WTC11 (cell line): ENCODE results near the gene BTN2A1. TPM values are rescaled to one million over a fixed set of nuclear protein-coding genes. Genes with fewer than 3 reads are reported as not detected.

ENCODE experiments used
- ATAC-seq: fragments of 200-7000 bp; cut with Tn5 transposase; 2 replicates; pipeline ENCODE4 v1.10.0; 2021; ENCODE audit warnings: mild to moderate bottlenecking, moderate library complexity
- CTCF ChIA-PET: fragments of 300-600 bp; sonication (Branson Sonifier 250); formaldehyde crosslinking; loops from one replicate; lab custom pipeline; 2021; ENCODE audit warnings: antibody characterized with exemption; lab: Charles Lee
- POLR2A ChIA-PET: fragments of 350-600 bp; sonication (Branson Sonifier 250); formaldehyde crosslinking; loops from one replicate; lab custom pipeline; 2021; ENCODE audit warnings: antibody characterized with exemption; lab: Charles Lee
- DNase-seq: peaks from one replicate; pipeline ENCODE4 v3.0.0; 2021; ENCODE audit warnings: low spot score
- H3K27ac Mint-ChIP-seq: 2 replicates; pipeline ENCODE4 v1.8.0; 2021; ENCODE audit warnings: mixed read lengths
- H3K27me3 Mint-ChIP-seq: 2 replicates; pipeline ENCODE4 v1.8.0; 2021; ENCODE audit warnings: low read depth, mild to moderate bottlenecking, moderate library complexity, mixed read lengths
- H3K36me3 Mint-ChIP-seq: 2 replicates; pipeline ENCODE4 v1.8.0; 2021; ENCODE audit warnings: mixed read lengths
- H3K4me1 Mint-ChIP-seq: 2 replicates; pipeline ENCODE4 v1.8.0; 2022; ENCODE audit warnings: mixed read lengths
- H3K4me3 Mint-ChIP-seq: 2 replicates; pipeline ENCODE4 v1.8.0; 2021; ENCODE audit warnings: mild to moderate bottlenecking, moderate library complexity, mixed read lengths
- H3K9me3 Mint-ChIP-seq: 2 replicates; pipeline ENCODE4 v1.8.0; 2021; ENCODE audit warnings: mixed read lengths
- AR ChIP-seq: fragments of 250-450 bp; sonication (Bioruptor Pico); IDR thresholded peaks from 2 replicates; pipeline ENCODE4 v1.9.0; 2021; ENCODE audit warnings: mild to moderate bottlenecking
- ATF2 ChIP-seq: sonication (generic); formaldehyde crosslinking; IDR thresholded peaks from 2 replicates; pipeline ENCODE4 v1.8.1; 2022; ENCODE audit warnings: low read depth, missing genetic modification reagents, borderline replicate concordance
- ATF6 ChIP-seq: sonication (generic); formaldehyde crosslinking; IDR thresholded peaks from 2 replicates; pipeline ENCODE4 v1.8.1; 2023; ENCODE audit warnings: mild to moderate bottlenecking, missing genetic modification reagents
- RELA ChIP-seq: sonication (generic); formaldehyde crosslinking; IDR thresholded peaks from 2 replicates; pipeline ENCODE4 v1.8.1; 2022; ENCODE audit warnings: missing genetic modification reagents, mild to moderate bottlenecking, borderline replicate concordance
- SP1 ChIP-seq: sonication (generic); formaldehyde crosslinking; conservative IDR thresholded peaks from 2 replicates; pipeline ENCODE4 v1.8.1; 2022; ENCODE audit warnings: missing genetic modification reagents
- TCF7 ChIP-seq: sonication (generic); formaldehyde crosslinking; IDR thresholded peaks from 2 replicates; pipeline ENCODE4 v1.8.0; 2022; ENCODE audit warnings: mild to moderate bottlenecking, low read depth, missing genetic modification reagents, moderate library complexity
- TEAD4 ChIP-seq: sonication (generic); formaldehyde crosslinking; IDR thresholded peaks from 2 replicates; pipeline ENCODE4 v1.8.0; 2022; ENCODE audit warnings: mild to moderate bottlenecking, missing genetic modification reagents
- USF1 ChIP-seq: sonication (generic); formaldehyde crosslinking; IDR thresholded peaks from 2 replicates; pipeline ENCODE4 v1.8.0; 2022; ENCODE audit warnings: mild to moderate bottlenecking, missing genetic modification reagents
- ZBTB21 ChIP-seq: sonication (generic); formaldehyde crosslinking; IDR thresholded peaks from 2 replicates; pipeline ENCODE4 v1.8.1; 2023; ENCODE audit warnings: mild to moderate bottlenecking, missing genetic modification reagents, borderline replicate concordance
- ZNF138 ChIP-seq: sonication (generic); formaldehyde crosslinking; conservative IDR thresholded peaks from 2 replicates; pipeline ENCODE4 v1.8.1; 2022; ENCODE audit warnings: mild to moderate bottlenecking, moderate library complexity, missing genetic modification reagents
- total RNA-seq: library from RNA; stranded (reverse); gene quantifications from 3 replicates; pipeline ENCODE4 v1.2.3, GENCODE V29; 2021
- TF ChIP-seq, protein P1 (sequence below): sonication (generic); formaldehyde crosslinking; IDR thresholded peaks from 2 replicates; pipeline ENCODE4 v1.8.1; 2023; ENCODE audit warnings: mild to moderate bottlenecking, missing genetic modification reagents, borderline replicate concordance

Gene BTN2A1
- total RNA-seq, 1 experiment from 2014 or later, result 9.9 TPM

DNA sequence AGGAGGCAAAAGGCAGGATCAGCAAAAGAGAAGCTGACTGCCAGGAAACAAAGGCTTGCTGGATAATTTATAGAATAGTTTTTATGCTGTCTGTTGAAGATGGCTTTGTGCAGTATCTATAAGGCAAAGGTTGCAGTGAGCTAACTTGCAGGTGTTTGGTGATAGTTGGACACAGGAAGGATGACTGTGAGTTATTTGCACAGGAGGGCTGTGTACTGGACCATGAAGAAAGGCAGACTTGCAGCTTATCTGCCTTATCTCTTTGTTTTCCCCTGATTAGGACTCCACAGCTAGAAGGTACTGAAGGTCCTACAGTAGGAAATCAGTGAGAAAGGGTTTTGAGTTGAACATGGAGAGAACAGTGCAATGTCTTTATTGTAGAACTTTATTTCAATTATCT is 44.4 kb downstream of the BTN2A1 start:
- Mint-ChIP-seq H3K4me3 (peak overlapping the region; percentile 74), H3K9me3 (no peaks in the 10 kb centered on the region), H3K36me3 (no peaks in the 10 kb centered on the region), H3K27me3 (peaks cover 66% of the 10 kb centered on the region), H3K27ac (no peak overlapping the region), H3K4me1 (peaks cover 20% of the 10 kb centered on the region)
- CTCF ChIA-PET, result interaction anchor here (0.5 to 0.9 kb wide), 2 partner anchors 94 to 160 kb away, joined by 3 read pairs; no protein-coding TSS in a partner anchor
- DNase-seq (no peak), ATAC-seq (no peak)
- POLR2A ChIA-PET, result interaction anchor here (0.7 kb wide), 1 partner anchor 16 kb away, joined by 3 read pairs; no protein-coding TSS in a partner anchor
- TF ChIP-seq ATF6 (CRISPR knock-in tag) (no peak), ZBTB21 (CRISPR knock-in tag) (no peak), ZNF138 (CRISPR knock-in tag) (no peak), SP1 (CRISPR knock-in tag) (no peak), RELA (no peak)
- TF ChIP-seq, protein P1, sequence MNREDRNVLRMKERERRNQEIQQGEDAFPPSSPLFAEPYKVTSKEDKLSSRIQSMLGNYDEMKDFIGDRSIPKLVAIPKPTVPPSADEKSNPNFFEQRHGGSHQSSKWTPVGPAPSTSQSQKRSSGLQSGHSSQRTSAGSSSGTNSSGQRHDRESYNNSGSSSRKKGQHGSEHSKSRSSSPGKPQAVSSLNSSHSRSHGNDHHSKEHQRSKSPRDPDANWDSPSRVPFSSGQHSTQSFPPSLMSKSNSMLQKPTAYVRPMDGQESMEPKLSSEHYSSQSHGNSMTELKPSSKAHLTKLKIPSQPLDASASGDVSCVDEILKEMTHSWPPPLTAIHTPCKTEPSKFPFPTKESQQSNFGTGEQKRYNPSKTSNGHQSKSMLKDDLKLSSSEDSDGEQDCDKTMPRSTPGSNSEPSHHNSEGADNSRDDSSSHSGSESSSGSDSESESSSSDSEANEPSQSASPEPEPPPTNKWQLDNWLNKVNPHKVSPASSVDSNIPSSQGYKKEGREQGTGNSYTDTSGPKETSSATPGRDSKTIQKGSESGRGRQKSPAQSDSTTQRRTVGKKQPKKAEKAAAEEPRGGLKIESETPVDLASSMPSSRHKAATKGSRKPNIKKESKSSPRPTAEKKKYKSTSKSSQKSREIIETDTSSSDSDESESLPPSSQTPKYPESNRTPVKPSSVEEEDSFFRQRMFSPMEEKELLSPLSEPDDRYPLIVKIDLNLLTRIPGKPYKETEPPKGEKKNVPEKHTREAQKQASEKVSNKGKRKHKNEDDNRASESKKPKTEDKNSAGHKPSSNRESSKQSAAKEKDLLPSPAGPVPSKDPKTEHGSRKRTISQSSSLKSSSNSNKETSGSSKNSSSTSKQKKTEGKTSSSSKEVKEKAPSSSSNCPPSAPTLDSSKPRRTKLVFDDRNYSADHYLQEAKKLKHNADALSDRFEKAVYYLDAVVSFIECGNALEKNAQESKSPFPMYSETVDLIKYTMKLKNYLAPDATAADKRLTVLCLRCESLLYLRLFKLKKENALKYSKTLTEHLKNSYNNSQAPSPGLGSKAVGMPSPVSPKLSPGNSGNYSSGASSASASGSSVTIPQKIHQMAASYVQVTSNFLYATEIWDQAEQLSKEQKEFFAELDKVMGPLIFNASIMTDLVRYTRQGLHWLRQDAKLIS, result no peak

DNA sequence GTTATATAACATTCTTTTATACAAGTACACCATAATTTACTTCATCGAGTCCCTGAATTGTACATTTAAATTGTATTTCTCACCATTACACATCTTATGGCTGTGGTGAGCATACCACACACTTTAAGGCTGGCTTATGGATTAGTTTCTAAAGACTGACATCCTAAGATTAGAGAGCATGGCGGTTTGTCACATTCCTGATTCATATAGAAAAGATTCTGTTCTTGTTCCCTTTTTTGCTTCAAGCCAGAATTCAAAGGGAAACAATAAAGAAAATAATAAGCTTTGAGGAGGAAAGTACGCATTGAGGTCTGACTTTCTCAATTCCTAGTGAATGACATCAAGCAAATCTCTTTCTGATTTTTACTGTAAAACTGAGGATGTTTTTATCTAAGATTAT is 44.9 kb downstream of the BTN2A1 start:
- no peak overlapping the region for H3K4me3 Mint-ChIP-seq
- ATAC-seq (no peak), DNase-seq (no peak)
- H3K9me3 Mint-ChIP-seq, result no peaks in the 10 kb centered on the region
- CTCF ChIA-PET, result interaction anchor here (0.9 kb wide), 1 partner anchor 93 kb away, joined by 3 read pairs; no protein-coding TSS in a partner anchor
- peaks cover 65% of the 10 kb centered on the region for H3K27me3 Mint-ChIP-seq
- H3K36me3 Mint-ChIP-seq, result no peaks in the 10 kb centered on the region
- H3K4me1 Mint-ChIP-seq, result peaks cover 20% of the 10 kb centered on the region
- no peak for TF ChIP-seq SP1 (CRISPR knock-in tag)
- TF ChIP-seq ATF2 (CRISPR knock-in tag), result no peak
- no peak for TF ChIP-seq TEAD4 (CRISPR knock-in tag)
- TF ChIP-seq AR (CRISPR knock-in tag), result no peak
- no peak for TF ChIP-seq TCF7 (CRISPR knock-in tag)
- no peak for TF ChIP-seq USF1 (CRISPR knock-in tag)
- TF ChIP-seq, all 79 proteins: peak for 0
- POLR2A ChIA-PET, result interaction anchor here (0.7 kb wide), 1 partner anchor 16 kb away, joined by 3 read pairs; no protein-coding TSS in a partner anchor
- H3K27ac Mint-ChIP-seq, result no peak overlapping the region
